GM19438 (cell line): Measurements from ENCODE around the gene TCAIM.
"Not testable (repeated sequence)": the region's sequence is repeated elsewhere in the genome, so short reads cannot be mapped to it uniquely, and the experiment has no call there.

Experiments used
- ATAC-seq: cut with Tn5 transposase; IDR thresholded peaks from one replicate; pipeline ENCODE4 v1.9.1; 2021; ENCODE audit warnings: low read depth; ENCODE audit not compliant: unreplicated experiment

Gene TCAIM

DNA sequence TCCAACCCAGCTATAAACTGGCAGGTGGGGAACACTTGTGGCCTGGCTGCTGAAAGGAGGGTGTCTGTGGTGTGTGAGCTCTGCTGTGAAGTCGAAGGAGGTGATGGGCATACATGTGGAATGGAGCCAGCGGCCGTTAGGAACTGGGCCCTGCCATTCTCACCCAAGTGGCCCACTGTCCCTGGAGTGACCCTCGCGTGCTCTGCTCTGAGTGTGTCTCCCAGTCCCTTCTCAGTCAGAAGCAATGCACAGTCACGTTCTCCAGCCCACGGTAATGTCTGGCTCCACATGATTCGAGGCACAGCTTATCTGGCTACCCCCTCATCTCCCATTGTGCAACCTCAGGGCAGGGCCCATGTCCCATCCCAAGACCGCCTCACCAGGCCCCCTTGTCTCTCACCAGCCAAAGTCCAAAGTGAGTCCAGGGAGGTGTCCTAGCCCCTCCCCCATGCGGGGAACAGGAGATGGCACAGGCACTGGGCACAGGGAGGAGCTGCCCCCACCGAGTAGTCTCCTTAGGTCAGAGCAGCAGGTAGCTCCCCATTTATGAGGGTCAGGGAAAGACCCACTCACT, 76.0 kb downstream of the TCAIM start:
- no peak for ATAC-seq

DNA sequence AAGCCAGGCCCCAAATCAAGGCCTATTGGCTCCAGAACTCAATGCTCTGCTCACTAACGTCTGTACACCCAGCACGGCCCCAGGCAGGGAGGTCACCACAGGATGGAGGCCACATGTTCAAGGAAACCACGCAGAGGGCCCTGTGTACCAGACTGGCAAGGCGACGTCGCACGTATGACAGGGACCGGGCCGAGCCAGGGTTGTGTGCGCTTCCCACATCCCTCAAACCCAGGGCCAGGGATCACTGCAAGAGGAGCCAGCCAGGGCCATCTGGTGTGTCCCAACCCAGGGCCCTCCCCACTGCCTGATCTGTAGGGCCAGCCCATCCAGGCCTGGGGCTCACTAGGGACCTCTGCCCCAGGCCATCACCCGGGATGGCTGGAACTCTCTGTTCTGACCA, 76.9 kb downstream of the TCAIM start:
- no peak for ATAC-seq

DNA sequence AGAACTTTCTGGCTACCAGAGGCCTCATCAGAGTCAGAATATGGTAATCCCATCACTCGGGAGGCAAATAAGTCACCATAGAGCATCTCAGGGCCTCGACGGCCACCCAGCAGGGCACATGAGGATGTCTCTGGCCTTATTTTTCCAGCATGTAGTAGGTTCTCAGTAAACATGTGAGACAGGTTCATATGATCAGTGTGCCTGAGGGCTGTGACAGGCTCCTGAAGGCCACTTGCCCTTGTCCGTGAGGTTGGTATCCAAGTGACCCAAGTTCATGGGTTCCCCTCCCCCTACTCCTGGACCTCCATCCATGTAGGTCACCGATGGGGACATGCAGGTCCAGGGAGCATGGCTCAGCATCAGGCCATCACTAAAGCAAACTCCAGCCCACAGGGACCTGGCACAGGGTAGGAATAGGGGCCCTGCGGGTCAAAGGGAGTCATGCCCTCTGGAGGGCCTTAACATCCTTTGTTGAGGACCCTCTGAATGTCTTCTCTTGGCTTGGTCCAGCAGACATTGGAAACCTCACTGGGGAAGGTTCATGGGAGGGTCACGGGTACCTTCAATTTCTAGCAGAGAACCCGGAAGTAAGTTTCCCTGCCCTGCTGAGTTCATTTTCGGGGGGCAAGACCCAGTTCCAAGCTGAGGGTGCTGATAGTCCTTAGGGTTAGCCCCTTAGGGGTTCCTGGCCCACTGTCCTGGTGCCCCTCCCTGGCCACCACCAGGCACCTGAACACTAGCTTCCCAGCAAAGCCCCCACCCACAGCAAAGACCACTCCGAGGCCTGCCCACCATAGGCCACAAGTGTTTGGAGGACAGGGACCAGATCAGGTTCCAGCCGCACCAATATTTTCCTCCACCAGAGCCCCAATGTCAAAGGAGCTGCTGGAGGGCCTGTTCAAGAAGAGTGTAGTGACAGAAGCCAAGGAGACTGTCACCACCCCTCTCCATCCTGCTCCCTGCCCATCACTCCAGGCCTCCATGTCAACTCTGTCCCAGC, 77.8 kb downstream of the TCAIM start:
- no peak for ATAC-seq

DNA sequence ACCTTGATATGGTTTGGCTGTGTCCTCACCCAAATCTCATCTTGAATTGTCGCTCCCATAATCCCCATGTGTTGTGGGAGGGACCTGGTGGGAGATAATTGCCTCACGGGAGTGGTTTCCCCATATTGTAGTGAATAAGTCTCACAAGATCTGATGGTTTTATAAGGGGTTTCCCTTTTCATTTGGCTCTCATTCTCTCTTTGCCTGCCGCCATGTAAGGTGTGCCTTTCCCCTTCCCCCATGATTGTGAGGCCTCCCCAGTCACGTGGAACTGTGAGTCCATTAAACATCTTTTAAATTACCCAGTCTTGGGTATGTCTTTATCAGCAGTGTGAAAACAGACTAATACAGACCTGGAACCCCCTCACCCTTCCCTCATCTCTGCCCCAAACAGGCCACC, 79.6 kb downstream of the TCAIM start:
- ATAC-seq: not testable (repeated sequence)

DNA sequence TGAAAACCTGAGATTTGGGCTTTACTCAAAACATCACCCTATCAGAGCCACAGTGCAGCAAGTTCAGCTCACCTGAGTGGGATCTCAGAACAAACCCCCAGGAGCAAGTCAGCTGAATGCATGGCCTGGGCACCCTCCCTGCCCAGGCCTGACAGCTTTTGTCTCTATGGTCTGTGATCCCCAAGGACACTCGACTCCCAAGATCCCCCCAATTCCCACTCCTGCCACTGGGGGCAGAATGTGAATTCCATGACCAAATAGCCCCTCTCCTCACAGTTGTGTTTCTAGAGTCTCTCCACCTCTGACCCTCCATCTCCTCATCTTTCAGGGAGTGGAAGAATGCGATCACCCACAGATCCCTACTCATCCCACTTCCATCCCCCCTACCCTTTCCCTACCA, 80.0 kb downstream of the TCAIM start:
- no peak for ATAC-seq

DNA sequence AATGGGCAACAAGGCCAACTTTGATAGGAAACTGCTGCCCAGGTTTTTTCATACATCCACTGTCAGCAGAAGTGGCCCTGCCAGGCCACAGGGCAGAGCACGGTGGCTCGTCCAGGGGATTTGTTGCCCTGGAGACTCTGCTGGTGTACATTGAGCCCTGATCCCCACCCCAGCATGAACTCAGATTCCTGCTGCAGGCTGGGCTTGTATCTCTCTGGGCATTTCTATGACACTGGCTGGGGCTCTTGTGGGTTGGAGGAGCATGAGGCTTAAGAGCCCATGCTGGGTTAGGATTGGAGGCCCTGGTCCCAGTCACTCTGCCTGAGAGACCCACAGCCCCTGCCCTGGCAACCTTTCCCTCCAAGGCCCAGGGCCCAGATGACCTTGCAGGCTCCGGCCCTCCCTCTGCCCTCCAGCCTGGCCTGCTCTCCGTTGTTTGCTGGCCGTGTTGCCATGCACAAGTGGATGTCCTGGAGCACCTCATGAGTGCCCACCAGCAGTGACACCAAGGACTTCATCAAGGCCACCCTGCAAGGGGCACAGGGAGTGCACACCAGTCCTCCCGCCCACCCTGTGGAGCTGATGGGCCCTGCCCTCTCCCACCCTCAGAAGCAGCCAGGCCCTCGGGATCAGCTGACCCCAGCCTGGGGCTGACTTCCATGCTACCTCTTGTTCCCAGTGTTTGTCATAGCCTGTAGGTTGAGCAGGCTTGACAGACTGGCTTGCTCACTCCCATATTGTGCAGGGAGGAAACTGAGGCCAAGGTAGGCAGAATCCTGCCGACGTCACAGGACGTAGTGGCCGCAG, 80.8 kb downstream of the TCAIM start:
- ATAC-seq: no peak

DNA sequence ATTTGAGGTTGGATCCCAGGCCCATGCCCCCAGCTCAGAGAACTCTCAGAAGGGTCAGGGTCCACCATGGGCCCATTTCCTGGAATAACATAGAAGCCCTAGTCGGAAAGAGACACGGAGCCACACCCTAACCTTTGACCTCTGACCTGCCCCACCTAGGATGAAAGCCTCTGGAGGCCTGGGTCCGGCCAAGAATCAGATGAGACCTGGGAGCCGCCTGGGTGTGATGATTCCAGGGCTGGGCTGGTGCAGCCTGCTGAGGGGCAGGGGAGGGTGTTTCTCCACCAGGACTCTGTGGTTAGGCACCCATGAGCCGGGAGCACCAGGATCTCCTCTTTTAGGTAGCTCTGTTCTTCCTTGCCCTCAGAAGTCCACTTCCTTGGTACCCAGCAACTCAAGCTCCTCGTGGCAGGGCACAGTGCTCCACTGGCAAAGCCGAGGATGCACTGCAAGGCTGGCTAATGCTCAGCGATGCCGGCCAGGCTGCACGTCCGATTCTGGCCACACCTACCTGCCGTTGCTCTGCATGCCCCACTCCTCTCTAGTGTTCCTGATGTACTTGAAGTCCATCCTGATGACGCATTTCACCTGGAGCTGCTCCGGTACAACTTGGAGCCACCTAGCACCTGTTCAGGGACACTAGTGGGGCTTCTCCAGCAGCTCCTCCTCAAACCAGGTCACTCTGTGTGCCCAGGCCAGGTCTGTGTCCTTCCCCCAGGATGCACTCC, 81.5 kb downstream of the TCAIM start:
- no peak for ATAC-seq

DNA sequence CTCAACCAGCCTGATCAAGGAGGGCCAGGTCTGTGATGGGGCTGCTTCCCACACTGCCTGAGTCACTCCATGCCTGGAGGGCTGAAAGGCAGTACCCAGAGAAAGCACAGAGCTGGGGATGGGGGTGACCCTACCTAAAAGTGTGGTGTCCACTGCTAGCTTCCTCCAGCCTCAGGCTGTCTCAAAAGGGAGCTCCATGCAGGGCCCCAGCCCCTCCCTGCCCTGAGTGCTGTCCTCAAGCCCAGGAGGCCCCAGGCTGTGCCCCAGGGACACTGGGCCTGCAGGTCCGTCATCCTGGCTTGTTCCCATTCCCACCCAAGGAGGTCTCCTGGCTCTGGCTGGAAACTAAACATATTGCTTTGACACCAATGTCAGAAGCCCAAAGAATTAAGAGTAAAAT, 82.1 kb downstream of the TCAIM start:
- ATAC-seq: no peak

DNA sequence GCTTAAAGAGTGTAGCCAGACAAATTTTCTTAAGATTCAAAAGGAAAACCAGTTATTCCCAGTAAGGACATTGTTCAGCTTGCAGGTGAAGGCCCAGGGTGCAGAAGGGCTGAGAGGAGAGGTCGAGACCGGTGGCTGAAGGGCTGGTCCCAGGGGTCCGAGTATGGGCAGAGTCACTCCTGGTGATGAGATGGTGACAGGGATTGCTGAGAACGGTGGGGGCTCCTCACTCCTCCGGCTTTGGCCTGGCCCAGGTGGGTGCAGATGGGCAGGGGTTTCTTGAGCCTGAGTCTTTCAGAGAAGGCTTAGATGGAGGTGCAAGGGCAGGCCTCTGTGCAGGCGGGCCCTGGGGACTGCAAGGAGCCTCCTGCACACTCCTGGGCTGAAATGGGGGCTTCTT, 82.7 kb downstream of the TCAIM start:
- ATAC-seq: no peak

DNA sequence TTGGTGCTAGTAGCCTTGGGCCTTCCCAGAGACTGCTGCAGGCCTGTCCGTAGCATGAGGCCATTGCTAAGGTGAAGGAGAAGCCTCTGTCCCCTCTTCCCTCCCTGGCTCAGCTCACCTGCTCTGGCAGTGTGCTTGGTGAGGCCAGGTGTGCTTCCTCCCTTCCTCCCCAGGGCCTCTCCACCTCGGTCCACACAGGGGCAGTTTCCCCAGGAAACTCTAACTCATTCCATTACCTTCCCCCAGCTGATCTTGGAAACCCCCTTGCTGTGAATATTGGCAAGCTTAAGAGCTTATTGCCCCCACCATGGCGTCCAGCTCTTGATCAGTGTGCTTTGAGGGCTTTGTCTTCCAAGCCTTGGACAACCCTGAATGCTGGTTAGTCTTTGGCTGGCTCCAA, 86.2 kb downstream of the TCAIM start:
- no peak for ATAC-seq

DNA sequence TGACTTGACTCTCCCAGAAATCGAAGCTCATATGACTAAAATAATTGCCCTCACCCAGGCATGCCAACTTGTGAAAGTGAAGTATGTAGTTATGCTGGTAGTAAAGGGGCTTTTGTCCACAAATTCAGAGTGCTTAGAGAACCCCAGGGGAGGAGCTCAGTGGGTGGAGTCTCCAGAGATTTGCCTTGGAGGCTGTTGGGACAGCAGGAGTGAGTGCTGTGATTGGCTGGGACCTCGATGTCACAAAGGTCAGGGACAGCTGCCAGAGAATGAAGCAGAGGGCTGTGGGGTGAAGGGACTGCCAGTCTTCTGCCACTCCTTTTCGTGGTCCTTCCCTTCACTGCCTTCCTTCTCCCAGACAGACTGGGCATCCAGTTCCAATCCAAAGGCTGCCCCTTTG, 89.1 kb downstream of the TCAIM start:
- no peak for ATAC-seq

DNA sequence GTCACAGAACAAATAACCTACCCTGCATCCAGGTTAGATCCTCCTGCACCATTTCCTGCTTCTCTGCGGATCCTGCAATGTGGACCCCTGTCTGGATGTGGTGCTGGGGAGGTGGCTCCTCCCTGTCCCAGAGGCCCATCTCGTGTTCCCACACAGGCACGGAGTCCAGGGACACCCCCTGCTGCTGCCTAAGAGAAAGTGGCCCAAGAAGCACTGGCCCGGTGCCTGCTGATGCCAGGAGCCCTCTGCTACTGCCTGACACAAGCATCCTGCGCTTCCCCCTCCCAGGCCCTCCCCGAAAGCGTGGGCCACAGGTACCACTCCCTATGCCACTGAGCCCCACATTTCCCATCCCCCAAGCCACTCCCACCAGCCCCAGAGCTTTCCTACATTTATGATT, 90.3 kb downstream of the TCAIM start:
- ATAC-seq: no peak

DNA sequence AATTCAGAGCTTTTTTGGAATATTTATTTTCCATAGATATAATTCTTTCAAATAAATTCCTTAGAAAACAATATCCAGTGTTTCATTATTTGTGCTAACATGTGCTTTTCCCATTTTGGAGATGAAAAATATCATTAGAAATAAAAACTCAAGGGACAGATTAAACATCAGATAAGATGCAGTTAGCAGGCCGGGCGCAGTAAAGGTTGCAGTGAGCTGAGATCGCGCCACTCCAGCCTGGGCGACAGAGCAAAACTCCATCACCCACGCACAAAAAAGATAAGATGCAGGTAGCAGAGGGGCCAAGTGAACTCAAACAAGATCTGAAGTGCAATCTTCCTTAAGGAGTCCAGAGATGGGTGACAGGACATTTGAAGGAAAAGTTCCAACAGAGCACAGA, 90.9 kb downstream of the TCAIM start:
- ATAC-seq: no peak

DNA sequence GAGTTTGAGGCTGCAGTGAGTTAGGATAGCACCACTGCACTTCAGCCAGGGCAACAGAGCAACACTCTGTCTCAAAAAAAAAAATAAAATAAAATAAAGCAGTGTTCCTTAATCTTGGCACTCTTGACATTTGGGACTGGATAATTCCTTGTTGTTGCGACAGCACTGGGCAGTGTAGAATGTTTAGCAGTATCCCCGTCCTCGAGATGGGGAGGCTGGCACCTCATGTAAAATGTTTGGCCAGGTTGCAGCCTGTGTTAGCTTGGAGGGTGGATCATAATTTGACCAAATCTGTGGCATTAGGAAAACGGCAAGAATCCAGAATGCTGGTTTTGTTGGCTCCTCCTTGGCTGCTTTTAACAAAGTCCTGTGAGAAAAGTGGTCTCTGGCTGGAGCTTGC, 91.9 kb downstream of the TCAIM start:
- ATAC-seq: no peak

DNA sequence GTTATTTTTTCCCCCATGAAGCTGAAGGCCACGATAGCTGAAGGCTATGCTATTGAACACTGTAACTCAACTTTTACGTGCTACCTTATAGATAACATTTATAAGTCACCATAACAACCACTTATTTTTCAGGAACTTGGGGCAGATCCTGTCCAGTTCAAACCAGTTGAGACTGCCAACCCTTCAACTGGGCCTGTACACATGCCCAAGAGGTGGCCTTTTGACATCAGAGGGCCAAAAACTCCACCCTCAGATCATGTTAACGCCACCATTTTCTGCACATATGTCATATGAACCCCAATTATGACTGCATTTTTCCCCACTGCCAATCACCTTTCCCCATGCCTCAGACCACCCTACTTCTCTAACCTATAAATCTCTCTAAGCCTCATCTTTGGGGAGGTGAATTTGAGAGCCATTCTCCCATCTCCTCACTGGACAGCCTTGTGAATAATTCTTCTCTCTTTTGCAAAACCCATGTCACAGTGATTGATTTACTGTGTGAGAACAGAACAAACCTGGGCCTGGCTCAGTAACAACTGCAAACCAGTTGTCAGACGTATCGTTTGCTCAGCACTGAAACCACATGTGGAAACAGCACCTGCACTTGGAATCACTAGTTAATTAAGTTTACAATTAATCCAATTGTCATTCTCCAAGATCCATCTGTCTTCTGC, 96.4 kb downstream of the TCAIM start:
- ATAC-seq: no peak

DNA sequence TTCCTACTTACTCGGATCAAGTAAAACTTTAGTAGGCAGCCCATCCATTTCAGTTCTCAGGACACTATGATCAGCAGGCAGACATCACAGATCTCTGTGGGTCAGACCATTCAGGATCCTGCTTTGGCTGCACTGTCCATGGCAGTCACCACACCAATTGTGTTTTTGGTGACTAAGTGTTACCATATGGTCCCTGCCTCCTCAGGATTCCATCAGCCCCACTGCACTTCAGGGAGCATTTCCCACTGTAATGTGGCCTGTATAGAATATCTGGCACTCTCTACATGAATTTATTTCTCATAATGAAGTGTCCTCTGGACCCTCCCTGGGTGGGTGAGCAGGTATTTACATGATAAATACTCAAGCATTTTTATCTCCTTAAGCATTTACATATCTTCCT, 97.6 kb downstream of the TCAIM start:
- ATAC-seq: no peak

DNA sequence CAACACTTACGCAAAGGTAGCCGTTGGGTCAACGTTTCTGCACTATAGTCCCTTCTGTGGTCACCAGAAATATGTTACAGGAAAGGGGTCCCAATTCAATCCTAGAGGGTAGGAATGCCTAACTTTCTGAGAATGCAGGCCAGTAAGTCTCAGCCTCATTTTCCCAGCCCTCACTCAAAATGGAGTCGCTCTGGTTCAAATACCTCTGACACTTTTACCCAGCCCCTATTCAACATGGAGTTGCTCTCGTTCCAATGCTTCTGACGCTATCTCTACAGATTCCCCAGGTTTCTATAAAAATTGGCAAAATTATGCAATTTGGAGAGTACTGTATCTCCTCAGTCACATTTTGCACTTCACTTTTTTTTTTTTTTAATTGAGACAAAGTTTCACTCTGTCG, 99.2 kb downstream of the TCAIM start:
- no peak for ATAC-seq

DNA sequence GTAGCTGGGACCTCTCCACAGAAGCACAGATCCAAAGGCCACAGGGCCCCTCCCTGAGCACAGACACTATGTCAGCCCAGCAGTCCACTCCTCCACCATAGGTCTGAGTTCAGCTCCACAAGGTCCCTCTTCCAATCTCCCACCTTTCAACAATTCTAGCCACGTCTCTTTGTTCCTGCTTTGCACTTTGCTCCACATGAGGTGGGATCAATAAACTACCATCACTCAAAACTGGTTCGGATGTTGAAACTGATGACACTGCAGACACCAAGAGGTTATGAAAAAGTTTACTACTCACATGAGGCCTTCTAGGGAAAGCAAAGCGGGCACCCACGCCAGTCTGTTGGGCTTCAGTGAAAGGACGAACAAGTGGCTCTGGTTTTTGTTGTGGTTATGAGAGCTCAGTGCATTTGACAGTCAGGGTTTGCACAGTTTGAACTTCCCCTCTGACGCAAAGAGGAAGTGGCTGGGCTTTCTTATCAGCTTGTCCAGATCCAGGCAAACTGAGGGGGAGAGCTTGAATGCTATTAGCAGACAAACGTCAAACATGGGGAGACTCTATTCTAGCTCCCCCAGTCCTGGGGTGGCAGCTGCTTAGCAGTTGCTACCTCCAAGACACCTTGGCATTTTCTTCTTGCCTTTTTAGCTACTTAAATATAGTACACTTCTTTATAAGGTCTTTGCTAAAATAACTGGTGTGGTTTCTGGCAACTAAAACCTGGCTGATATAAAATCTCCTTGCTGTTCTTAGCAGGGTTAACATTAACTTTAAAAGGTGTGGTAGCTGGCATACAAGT, 101.1 kb downstream of the TCAIM start:
- ATAC-seq: peak; percentile 88

DNA sequence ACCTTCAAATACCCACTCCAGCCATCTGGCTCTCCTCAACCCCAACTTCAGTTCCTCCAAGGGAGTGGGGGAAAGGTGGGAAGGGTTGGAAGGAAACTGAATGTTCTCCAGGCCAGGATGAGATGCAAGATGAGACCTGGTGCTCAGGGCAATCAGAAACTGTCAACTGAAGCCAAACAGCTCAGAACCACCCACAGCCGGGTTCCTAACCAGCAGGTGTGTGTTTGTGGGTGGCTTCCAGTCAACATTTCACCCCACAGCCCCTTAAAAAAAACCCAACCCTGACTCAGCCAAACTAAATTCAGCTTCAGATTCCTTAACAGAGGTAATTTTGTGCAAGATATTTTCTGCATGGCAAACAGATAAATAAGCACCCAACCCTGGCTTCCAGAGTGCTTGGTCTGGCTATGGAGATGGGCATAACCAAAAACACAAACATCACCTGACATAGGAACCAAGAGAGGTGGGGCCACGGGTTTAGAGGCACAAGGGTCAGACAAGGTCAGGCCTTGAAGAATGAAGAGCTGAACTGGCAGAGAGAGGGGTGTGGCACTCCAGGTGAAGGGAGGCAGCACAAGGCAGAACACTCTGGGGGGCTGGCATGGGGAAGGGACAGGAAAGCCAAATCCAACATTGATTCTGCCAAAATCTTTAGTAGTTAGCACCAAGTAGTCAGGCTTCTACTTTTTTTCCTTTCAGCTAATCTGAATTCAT, 104.2 kb downstream of the TCAIM start:
- no peak for ATAC-seq
